Cardiac muscle cell (in vitro differentiated cells and primary cell): ENCODE data around the gene SNX7. TPM values are rescaled to one million over a fixed set of nuclear protein-coding genes. Genes with fewer than 3 reads are reported as not detected.

Experiments
- DNase-seq, 2 donors: peaks; one replicate each; pipeline versions ENCODE4 v3.0.0 to v3.0.0-alpha.2; 2010 to 2017; ENCODE audit warnings: low read depth in 1 of 2, low spot score in 1 of 2
- H3K27ac ChIP-seq: fragments of 200-600 bp; sonication (generic); 2 replicates; pipeline ENCODE4 v1.5.1; 2016
- H3K27me3 ChIP-seq: fragments of 200-600 bp; sonication (generic); 2 replicates; pipeline ENCODE4 v1.6.0; 2016; ENCODE audit warnings: control low read depth
- H3K36me3 ChIP-seq: fragments of 200-600 bp; sonication (generic); 2 replicates; pipeline ENCODE4 v1.5.1; 2016; ENCODE audit warnings: control low read depth
- H3K4me1 ChIP-seq: fragments of 200-600 bp; sonication (generic); 2 replicates; pipeline ENCODE4 v1.8.1; 2017; ENCODE audit warnings: low read depth, mild to moderate bottlenecking, mixed run types
- H3K4me3 ChIP-seq: fragments of 200-600 bp; sonication (generic); 2 replicates; pipeline ENCODE4 v1.5.1; 2016; ENCODE audit warnings: mild to moderate bottlenecking
- H3K9me3 ChIP-seq: fragments of 200-600 bp; sonication (generic); 2 replicates; pipeline ENCODE4 v1.5.1; 2017; ENCODE audit warnings: low read depth, mild to moderate bottlenecking, control low read depth
- CTCF ChIP-seq: IDR thresholded peaks from 2 replicates; pipeline ENCODE4 v1.5.1; 2012; ENCODE audit warnings: low read depth, mild to moderate bottlenecking, low read length
- polyA plus RNA-seq: library from polyadenylated mRNA; unstranded; fragments of >200 nt; fragmentation: Nextera tagmentation; extraction: Ambion mirVana; gene quantifications from 2 replicates; pipeline ENCODE4 v1.2.1, GENCODE V29; 2016
- total RNA-seq: library from RNA; depleted of rRNA; stranded (reverse); fragments of >200 nt; gene quantifications from 2 replicates; pipeline ENCODE4 v1.2.3, GENCODE V29; 2016

SNX7 gene
- total and polyA plus RNA-seq, 2 experiments from 2014 or later, result 20.6 to 42.2 TPM

- no peak for TF ChIP-seq CTCF
- H3K4me3 ChIP-seq, result no peak overlapping the region
- no peaks in the 10 kb centered on the region for H3K4me1 ChIP-seq
- no peak for DNase-seq
- no peaks in the 10 kb centered on the region for H3K27me3 ChIP-seq
- no peaks in the 10 kb centered on the region for H3K9me3 ChIP-seq
- H3K27ac ChIP-seq, result no peak overlapping the region
- no peaks in the 10 kb centered on the region for H3K36me3 ChIP-seq
Measured at GRCh38 chr1:98653123-98653522, 8.4 kb upstream of the SNX7 start.

GRCh38 chr1:98659879-98660278, 1.6 kb upstream of the SNX7 start:
- Histone ChIP-seq H3K27me3 (no peaks in the 10 kb centered on the region), H3K36me3 (no peaks in the 10 kb centered on the region), H3K4me3 (no peak overlapping the region), H3K27ac (no peak overlapping the region), H3K9me3 (no peaks in the 10 kb centered on the region), H3K4me1 (peaks cover 4% of the 10 kb centered on the region)
- DNase-seq, result no peak
- no peak for TF ChIP-seq CTCF

GRCh38 chr1:98660940-98661543, 479 bp upstream of the SNX7 start:
- Histone ChIP-seq H3K4me3 (peak overlapping the region; percentile 77), H3K9me3 (no peaks in the 10 kb centered on the region), H3K4me1 (peaks cover 4% of the 10 kb centered on the region), H3K27ac (no peak overlapping the region), H3K36me3 (no peaks in the 10 kb centered on the region), H3K27me3 (no peaks in the 10 kb centered on the region)
- peak in 1 of 2 donors; percentile 12 for DNase-seq
- no peak for TF ChIP-seq CTCF

- no peaks in the 10 kb centered on the region for H3K9me3 ChIP-seq
- H3K36me3 ChIP-seq, result no peaks in the 10 kb centered on the region
- peak overlapping the region; percentile 77 for H3K4me3 ChIP-seq
- H3K27me3 ChIP-seq, result no peaks in the 10 kb centered on the region
- H3K27ac ChIP-seq, result peak overlapping the region; percentile 21
- peaks cover 4% of the 10 kb centered on the region for H3K4me1 ChIP-seq
- no peak for TF ChIP-seq CTCF
- peak in 1 of 2 donors; percentile 56 for DNase-seq
Measured at GRCh38 chr1:98662356-98662670, 792 bp downstream of the SNX7 start.

GRCh38 chr1:98668733-98669132, 7.2 kb downstream of the SNX7 start:
- Histone ChIP-seq H3K9me3 (no peaks in the 10 kb centered on the region), H3K4me3 (no peak overlapping the region), H3K27ac (no peak overlapping the region), H3K36me3 (no peaks in the 10 kb centered on the region), H3K27me3 (no peaks in the 10 kb centered on the region), H3K4me1 (no peaks in the 10 kb centered on the region)
- DNase-seq, result no peak
- TF ChIP-seq CTCF, result no peak
